Myometrial cell (primary cell): ENCODE measurements around the gene SPATA3. TPM values are rescaled to one million over a fixed set of nuclear protein-coding genes. Genes with fewer than 3 reads are reported as not detected.

Experiments
- total RNA-seq: library from RNA; depleted of rRNA; stranded (reverse); fragments of >200 nt; gene quantifications from 2 replicates; pipeline ENCODE4 v1.2.3, GENCODE V29; 2015

Gene SPATA3
- not detected in 2 replicates for total RNA-seq

DNA sequence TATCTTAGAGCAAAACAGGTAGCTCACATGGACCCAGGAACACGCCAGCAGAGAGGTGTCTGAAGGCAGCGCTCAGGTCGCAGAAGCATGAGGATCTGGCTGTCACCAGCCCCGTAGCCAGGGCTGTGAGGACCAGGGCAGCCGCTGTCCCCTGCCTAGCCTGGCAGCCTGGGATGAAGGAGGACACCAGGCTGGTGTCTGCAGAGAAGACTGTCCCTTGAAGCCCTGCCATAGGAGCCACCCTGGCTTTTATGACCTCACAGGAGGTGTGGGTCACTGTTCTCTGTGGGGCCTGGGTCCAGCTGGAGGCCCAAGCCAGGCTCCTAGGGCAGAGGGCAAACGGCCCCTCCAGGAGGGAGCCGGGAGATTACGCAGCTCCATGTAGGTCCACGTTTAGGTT is at the start of gene SPATA3:
Gene SPATA3, plus strand, starts transcription at position 301 of the 400 bp plus-strand sequence. CDS start 113 bp downstream, outside the sequence.

DNA sequence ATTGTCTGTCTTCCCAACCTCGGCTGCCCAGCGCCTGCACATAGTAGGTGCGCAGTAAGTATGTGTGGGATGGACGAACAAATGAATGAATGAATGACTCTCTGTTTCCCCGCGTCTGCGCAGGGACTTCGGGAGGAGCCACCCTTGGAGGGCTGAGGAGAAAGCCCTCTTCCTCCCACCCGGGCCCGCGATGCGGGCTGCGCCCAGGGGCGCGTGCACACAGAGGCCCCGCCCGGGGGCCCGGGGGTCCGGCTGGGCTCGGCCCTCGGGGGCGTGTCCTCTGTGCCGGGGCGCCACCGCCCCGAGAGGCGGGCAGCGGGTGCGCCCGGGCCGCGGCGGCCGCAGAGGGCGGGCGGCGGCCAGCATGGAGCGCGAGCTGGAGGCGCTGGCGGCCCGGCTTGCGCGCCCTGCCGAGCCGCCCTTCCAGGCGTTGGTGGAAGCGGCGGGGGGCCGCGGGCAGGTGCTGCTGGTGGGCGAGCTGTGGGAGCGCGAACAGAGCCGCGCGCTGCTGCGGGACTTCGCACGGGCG is 41.3 kb downstream of the SPATA3 start, which contains the start of gene C2orf72:
Gene C2orf72, plus strand, starts transcription at position 322 of the 529 bp plus-strand sequence. Its CDS starts 43 bp downstream, at position 365.

DNA sequence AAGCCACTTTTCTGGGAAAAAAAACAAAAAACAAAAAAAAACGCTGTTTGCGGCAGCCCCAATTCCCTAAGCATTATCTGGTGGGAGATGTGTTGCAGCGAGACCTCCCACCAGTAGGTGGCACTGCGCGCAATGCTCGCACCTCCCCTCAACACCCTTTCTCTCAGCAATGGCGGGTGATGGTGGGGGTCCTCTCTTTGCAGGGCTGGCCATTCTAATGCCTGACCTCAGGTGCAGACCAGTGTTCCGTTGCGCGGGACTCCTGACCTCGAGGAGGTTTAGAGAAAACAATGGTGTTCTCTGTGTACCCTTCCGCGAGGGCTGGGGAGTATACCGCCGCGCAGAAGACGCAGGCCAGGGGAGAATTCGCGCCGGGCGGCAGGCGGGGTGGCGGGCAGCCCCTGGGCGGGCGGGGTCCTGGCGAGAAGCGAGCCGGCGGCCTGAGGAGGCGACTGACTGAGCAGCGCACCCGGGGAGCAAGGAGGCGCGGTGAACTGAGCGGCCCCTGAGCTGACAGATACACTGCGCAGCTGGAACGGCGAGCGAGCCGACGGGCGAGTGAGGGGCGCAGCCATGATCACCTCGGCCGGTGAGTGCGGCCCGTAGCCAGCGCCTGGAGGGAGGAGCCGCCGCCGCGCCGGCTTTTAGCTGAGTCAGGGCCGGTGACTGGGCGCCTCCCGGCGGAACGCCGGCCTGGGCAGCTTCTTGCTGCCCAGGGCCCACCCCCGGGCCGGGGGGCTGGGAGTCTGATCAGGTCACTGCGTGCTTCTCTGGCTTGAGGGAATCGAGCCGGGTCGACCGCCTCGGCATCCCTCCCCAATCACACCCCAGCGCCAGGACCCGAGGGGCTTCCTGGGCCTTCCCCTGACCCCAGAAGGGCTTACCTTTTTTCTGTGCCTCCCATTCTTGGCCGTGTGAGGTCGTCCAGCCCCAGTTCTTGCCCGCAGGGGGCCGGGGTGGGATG is 60.8 kb downstream of the SPATA3 start, which contains the start of gene PSMD1:
Gene PSMD1, plus strand, starts transcription at position 415 of the 964 bp plus-strand sequence. Its CDS starts 159 bp downstream, at position 574.

Other genes starting within 250 kb of the SPATA3 start
- gene ITM2C, start 131.2 kb upstream of the SPATA3 start, total RNA-seq, result 72.5 and 84.8 TPM in 2 replicates
- gene GPR55, start 70.9 kb upstream of the SPATA3 start, total RNA-seq, result not detected in 2 replicates
- gene C2orf72, start 41.4 kb downstream of the SPATA3 start, total RNA-seq, result not detected in 2 replicates
- gene PSMD1, start 60.7 kb downstream of the SPATA3 start, total RNA-seq, result 109 and 137 TPM in 2 replicates
- gene HTR2B, start 128.9 kb downstream of the SPATA3 start, total RNA-seq, result 5.5 and 6.4 TPM in 2 replicates
- gene ARMC9, start 202.5 kb downstream of the SPATA3 start, total RNA-seq, result 57.1 and 62.6 TPM in 2 replicates